SK-N-DZ (cell line): ENCODE data around the gene TNKS1BP1.
"Not testable (repeated sequence)": the region's sequence is repeated elsewhere in the genome, so short reads cannot be mapped to it uniquely, and the experiment has no call there.

ENCODE experiments used
- DNase-seq: peaks from one replicate; pipeline ENCODE4 v3.0.0-alpha.2; 2015; ENCODE audit warnings: low spot score

TNKS1BP1 gene

DNA sequence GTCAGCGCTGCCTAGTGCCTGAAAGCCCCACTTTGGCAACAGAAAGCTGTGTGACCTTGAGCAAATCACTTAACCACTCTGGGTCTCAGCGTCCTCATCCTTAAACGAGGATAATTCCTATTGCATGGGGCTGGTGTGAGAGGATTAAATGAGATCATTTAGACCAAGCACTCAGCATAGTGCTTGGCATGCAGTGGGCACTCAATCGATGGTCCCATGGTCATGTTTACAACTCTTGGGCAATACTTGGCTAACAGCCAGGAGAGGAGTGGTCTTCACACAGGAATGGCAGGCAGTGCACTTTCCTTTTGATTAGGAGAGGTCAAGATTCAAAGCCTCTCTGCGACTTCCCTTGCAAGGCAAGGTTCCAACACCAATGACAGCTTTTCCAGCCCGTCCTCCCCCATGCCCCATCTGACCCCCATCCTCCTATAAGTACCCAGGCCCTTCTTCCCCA is 14.1 kb downstream of the TNKS1BP1 start:
- no peak for DNase-seq

DNA sequence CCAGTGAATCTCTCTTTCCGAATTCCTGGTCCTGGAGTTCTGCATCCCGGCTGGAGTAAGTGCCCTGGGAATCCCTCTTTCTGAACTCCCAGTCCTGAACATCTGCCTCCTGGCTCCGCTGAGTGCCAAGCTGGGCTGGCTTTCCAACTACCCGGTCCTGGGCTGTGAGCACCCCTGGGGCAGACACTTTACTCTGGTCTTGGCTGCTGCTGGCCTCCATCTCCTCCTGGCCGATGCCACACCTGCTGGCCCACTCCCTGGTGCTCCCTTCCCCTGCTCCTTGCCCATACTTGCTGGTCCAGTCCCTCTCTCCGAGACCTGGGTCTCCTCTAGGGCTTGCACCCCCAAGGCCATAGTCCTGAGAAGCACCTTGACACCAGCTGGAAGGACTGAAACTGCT is 14.7 kb downstream of the TNKS1BP1 start:
- DNase-seq = no peak

DNA sequence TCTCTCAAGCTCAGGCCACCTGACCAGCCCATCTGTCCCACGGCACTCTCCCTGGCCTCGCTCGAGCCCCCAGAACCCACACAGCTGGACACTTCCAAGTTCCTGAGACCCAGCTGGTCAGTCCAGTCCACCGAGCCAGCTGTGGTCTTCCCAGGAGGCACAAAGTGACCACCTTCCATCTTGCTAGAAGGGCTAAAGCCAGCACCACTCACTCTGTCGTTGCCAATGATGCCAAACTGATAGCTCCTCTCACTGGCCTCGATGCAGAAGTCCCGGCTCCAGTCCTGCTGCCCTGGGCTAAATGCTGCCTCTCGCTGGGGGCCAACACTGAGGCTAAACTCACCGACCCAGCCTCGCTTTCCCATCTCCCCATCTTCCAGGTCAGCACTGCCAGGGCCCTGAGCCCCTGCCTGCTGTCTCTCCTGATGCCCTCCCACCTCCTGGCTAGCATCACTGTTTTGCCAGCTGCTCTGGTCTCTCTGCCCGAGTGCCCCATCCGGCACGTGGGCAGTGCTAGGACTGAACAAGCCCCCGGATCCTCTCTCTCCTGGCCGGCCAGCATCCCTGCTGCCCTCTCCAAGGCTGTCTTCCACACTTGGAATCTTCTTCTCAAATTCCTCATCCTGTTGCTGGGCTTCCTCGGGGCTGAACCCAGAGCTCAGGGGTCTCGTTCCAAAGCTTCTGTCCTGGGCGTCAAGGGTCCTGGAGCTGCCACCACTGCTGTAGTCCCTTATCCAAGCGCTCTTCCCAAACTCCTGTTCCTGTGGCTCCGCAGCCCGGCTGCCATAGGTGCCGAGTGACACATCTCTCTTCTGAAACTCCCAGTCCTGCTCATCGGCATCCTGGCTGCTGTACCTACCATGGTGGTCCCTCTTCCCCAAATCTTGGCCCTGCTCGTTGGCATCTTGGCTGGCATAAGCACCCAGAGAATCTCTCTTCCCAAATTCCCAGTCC is 15.4 kb downstream of the TNKS1BP1 start:
- DNase-seq = no peak

DNA sequence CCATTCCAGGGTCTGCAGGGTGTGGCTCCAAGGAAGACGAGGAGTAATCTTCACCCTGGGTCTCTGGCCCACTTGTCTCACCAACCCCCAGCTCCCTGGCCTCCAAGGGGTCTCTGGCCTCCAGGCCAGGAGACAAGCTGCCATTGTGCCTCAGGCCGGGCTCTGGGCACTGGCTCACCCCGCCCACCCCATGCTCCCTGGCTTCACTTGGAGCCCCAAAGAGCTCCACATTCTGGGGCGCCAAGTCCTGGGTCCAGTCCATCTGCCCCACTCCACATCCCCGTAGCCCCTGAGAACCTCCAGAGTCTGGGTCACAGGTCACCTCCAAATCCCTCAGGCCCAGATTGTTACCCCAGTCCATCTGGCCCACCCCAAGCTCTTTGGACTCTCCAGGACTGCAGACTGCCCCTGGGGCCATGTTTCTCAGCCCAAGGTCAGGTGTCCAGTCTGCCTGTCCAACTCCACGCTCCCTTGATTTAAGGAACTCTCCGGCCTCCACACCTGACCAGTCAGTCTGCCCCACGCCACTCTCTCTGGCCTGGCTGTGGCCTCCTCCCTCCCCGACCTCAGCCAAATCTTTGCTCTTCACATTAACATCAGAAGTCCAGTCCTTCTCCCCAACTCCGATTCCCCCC is 16.2 kb downstream of the TNKS1BP1 start:
- no peak for DNase-seq

DNA sequence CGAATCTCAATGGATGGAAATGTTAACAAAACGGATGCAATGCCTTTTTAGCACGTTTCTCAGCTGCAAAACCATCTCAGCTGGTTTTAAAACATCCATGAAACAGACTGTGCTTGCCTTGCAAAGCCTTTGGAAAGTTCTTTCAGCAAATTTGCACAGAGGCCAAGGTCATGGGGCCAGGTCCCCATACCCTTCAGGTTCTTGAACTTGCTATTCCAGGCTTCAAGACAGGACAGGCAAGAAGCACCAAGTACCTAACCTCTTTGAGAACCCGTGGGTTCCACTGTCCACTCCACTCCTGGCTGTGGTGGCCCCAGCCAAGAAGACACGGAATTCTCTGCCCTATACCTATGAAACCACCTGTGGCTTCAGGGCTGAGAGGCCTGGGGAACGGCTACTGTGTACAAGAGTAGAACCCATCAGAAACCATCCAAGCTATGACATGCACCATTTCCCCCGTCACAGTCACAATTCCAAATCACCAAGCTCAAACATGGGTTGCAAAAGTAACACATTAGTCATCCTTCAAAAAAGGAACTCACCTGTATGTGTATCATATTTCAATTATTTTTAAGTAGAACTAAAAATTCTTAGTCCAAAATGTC is 17.0 kb downstream of the TNKS1BP1 start:
- no peak for DNase-seq

DNA sequence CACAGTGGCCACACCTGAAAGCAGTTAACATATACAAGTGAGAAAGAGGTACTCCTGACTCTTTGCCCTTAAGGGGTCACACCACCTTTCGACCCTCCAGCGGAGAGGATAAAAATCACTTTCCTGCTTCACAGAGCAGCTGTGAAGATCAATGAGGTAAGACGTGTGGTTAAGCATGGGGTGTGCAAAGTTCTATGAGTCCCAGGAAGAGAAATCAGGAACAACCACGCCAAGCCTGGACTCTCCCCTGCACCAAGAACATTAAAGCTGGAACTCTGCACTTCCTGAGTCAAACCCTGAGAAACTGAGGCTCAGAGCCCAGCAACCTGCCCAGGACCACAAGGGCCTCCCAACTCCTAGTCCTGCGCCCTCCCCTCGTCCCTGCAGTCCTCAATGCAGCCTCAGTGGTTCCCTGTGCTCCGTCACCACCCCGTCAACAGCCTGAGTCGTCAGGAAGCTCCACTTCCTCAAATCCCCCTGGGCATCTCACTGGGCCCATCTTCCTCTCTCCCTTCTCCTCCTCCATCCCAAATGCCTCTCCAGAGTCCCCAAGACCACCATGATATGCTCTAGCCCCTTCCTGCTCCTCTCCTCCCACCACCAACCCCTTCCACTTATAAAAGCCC is 17.7 kb downstream of the TNKS1BP1 start:
- no peak for DNase-seq

DNA sequence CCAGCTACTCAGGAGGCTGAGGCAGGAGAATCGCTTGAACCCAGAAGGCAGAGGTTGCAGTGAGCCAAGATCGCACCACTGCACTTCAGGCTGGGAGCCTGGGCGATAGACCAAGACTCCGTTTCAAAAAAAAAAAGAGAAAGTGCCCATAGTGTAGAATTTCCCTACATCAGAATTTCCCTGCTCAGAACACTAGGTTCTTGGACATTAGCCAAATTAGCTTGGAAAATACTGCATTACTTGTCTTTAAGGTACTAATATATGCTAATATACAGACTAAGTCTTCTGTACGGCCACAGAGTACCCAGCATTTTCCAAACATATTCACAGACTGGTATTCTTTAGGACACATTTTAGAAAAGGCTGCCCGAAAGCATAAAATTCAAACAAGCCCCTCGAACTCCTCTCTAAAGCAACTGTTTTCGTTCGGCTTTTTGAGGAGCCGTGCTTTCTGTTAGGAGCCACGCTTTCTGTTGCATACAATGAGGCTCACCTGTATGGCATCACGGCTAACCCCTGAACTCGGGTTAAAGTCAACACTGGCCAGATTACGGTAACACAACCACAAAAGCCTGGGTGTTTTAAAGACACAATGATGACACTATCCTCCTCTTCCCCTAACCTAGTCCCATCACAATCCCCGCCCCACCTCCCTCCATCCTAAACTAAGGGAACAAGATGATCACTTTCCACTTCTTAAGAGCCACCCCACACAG is 18.4 kb downstream of the TNKS1BP1 start:
- DNase-seq = no peak

DNA sequence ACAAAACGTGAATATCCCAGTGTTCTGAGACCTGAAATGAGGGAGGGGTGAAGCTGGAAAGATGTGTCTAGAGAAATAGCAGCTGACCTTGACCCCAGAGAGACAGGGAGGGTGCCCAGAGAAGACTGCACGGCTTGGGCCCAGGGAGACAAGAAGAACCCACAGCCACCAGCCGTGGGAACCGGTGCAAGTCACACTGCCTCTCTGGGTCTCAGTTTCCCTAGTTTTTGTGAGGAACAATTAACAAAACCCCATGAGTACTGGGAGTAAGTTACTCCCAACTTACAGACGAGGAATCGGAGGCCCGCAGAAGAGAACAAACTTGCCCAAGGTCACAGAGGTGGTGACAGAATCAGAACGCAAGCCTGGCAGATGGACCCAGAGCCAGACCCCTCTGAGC is 19.2 kb downstream of the TNKS1BP1 start:
- DNase-seq = no peak

DNA sequence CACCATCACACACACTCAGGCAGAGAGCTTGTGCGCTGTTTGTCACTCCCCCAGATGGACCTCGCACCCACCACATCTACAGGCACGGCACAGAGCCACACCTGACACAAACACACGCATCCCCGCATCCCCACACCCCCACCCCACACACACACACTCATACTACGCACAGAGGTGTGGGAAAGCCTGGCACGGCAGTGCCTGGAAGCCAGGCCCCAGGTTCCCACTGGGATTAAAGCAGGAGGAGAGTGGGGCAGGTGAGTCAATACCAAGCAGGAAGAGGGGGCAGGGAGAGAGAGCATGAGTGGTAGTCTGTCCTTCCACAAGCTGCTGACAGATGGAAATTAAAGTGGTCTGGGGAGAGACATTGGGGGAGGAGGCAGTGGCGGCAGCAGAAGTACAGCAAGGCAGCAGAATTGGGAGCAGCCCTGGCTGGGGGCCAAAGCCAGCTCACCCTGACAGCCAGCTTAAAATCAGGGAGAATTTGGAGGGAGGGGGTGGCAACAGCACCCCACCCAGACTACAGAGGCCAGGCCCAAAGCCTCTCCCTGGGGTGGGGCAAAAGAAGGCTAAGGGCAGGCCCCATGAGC is 20.7 kb downstream of the TNKS1BP1 start:
- DNase-seq = no peak

DNA sequence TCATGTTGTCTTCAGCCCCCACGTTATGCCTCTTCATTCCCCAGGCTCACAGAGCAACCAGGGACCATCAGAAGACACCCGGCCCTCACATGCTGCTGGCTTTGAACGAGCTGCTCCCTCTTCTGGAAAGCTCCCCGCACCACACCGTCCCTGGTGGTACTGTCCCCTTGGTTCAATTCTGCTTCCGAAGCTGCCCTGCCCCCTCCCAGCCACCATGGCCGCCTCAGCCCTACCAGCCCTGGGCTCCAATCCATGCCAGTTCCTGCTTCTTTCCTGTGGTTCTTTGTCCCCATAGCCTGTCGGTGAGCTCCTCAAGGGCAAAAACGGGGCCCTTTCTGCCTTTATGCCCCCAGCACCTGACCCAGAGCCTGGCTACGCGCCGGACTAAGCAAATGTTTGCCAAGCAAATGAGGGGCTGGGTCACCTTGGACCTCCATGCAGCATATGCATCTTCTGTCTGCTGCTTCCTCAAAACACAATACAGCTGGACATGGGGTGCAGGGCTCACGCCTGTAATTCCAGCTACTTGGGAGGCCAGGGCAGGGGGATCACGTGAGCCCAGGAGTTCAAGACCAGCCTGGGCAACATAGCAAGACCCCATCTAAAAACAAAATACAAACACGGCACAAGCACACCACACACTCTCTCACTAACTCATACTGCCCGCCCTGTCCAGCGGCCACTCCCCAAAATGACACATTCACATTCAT is 21.3 kb downstream of the TNKS1BP1 start:
- DNase-seq = no peak

DNA sequence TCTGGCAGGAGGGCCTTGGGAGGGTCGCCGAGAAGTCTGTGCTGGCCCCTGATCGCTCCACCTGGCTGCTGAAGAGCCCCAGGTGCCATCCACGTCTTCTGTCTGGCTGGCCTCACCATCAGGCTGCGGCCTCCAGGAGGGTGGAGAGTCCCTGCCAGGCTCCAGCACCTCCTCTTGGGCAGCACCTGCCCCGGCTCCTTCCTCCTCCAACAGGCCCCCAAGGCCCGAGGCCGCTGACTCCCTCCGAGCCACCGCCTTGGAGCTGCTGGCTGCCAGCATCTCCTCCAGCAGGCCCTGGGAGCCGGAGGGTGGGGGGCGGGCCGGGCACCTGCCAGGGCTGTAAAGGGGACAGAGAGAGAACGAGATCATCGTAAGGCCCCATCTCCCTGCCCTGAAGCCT is 22.3 kb downstream of the TNKS1BP1 start:
- DNase-seq = no peak

DNA sequence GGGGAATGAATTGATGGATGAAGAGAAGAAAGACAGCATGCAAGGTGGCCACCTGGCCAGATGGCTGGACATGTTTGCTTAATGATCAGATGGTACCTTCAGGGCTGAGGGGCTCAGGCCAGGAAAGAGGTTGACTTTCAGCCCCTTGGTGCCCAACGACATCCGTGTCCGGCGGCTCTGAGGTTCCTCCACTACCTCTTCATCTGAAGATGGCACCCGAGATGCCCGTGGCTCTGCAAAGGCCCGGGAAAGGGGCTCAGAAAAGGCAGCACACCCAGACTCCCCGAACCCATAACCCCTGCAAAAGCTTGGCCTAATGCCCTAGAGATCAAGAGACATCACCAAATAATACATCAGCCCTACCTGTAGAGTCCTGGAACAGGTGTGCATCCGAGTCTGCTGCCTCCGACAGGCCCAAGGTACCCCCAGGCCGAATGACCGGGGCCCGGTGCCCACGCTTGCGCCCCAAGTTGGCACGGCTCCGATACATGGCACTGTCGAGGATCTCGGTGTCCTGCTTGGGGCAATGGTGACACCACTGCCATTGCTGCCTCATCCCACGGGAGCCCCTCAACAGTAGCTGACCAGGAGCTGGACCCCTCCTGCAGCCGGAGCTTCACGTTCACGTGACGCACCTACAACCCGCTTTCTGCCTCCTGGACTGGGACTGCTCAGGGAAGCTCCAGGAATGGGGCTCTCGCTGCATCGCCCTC is 22.9 kb downstream of the TNKS1BP1 start:
- DNase-seq = no peak

DNA sequence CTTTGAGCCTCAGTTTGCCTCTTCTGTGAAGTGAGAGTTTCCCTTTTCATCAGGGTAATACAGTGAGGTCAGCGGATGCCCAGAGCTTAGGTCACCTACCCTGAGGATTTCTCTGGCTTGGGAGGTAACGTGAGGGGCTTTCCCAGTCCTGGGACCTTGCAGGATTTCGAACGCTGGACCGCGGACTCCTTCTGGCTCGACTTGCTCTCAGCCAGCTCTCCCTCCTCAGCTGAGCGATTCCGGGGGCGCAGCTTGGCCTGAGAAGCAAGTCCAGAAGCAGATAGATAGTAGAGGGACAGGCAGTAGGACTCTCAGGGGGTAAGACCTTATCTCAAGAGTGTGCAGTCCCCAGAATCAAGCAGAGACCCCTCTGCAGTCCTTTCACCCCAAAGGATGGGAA is 24.0 kb downstream of the TNKS1BP1 start:
- DNase-seq = no peak

DNA sequence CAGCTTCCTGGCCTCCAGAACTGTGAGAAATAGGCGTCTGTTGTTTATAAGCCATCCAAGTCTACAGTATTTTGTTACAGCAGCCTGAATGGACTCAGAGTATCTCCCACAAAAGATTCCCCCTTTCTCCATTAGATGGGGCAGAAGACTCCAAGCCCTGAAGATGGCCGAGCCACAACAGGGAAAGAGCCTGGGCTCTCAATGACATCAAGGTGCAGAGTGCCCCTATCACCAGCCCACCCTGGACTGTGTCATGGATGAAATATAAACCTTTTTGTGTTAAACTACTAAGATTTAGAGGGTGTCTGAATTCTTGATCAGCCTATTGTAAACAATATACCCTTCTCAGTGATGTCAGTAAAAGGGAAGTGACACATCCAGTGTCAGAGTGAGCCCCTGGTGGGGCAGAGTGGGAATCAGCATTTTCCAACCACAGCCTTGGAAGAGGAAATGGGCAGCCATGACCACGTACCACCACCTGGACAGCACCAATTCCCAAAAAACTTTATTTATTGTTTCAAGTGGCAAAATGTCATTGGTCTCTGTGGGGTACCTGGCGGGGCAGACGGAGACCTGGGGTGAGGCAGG is 25.5 kb downstream of the TNKS1BP1 start:
- DNase-seq = no peak

DNA sequence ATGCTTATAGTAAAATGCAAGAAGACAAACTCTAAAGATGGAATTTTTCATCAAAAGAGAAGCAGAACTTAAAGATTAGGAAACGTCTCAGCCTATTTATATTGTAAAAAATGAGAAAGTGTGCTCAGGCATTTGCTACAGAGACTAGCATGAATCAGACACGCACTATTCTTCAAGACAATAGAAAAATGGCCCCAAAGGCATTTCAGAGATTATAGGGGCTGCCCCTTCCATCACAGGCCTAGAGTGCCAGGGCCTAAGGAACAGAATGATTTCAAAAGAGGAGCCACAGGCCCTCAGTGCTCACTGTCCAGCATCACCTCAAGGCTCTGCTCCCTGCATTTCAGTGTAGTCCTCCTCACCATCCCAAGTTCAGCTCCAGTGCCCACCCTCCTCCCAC is 27.5 kb downstream of the TNKS1BP1 start:
- no peak for DNase-seq

DNA sequence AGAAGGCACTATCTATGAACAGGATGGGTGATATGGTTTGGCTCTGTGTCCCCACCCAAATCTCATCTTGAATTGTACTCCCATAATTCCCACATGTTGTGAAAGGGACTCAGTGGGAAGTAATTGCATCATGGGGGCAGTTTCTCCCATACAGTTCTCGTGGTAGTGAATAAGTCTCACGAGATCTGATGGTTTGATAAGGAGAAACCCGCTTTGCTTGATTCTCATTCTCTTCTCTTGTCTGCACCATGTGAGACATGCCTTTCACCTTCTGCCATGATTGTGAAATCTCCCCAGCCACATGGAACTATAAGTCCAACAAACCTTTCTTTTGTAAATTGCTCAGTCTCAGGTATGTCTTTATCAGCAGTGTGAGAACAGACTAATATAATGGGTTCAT is 28.5 kb downstream of the TNKS1BP1 start:
- DNase-seq = not testable (repeated sequence)

DNA sequence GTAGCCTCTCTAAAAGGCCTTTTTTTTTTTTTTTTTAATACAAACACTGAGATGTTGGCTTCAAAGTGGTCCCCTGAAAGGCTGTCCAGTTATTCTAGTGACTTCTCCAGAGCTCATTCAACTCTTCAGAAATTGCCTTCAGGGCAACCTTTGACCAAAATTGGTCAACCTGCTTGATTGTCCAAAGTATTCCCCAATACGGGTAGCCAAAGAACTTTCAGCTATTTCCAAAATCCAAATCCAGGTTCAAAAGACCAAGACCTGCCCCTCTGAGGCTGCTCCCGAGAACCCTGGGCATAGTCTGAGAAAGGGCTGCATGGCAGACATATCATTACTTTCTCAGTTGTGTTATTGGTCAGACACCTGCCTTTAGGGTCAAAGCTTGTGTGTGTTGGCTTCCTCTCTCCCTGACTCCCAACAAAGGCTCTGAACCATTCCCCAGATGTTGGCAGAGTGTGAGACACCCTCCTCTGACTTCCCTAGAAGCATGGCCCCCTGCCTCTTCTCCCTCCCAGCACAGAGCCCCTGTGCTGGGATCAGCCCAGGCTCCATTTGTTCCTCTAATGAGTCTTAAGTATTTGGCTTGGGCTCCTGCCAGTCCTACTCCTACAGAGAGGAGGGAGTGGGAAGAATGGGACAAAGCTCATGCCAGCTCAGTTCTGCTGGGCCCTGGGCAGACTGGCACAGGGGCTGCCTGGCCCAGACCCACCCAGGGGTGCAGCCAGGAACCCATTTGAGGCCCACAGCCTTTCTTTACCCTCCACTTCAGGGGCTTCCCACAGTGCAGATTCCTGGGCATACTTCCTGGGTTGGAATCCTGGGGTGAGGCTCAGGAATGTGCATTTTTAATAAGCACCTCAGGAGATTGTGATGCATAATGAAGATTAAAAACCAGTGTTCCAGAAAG is 30.3 kb downstream of the TNKS1BP1 start:
- no peak for DNase-seq

DNA sequence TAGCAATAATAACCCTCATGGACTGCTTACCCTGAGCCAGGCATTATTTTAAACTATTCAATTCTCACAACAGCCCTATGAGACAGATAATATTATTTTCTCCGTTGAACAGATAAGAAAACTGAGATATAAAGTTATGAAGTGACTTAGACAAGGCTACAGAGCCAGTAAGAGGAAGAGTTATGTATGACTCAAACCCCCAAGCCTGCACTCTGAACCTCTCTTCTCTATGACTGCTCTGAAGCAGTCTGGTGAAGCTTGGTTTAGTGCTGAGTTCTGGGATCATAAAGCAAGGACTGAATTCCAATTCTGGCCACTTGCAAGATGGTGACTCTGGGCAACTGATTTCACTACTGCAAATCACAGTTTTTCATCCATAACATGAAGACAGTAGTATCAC is 34.5 kb downstream of the TNKS1BP1 start:
- no peak for DNase-seq
